Heart left ventricle (tissue), 16 donors: ENCODE data around the gene KDM4B. TPM values are rescaled to one million over a fixed set of nuclear protein-coding genes. Genes with fewer than 3 reads are reported as not detected.

ENCODE experiments used
- ATAC-seq, 4 donors: fragments of 200-7000 bp; cut with Tn5 transposase; one replicate each; pipeline ENCODE4 v1.9.1; 2020 to 2022; ENCODE audit warnings: moderate library complexity in 4 of 4, mild to moderate bottlenecking in 3 of 4, moderate number of reproducible peaks in 1 of 4
- DNase-seq, 5 donors: peaks; one replicate each; pipeline ENCODE4 v3.0.0-alpha.2; 2020
- H3K27ac ChIP-seq, 12 donors: fragments of 200-600 bp; sonication (generic) in 4 of 12; one replicate each; pipeline versions ENCODE4 v1.5.0 to v1.8.0; 2016 to 2022; ENCODE audit warnings: mild to moderate bottlenecking in 2 of 12
- H3K27me3 ChIP-seq, 9 donors: fragments of 200-600 bp; sonication (generic) in 2 of 9; one replicate each; pipeline versions ENCODE4 v1.5.1 to v1.8.0; 2016 to 2022; ENCODE audit warnings: mild to moderate bottlenecking in 3 of 9
- H3K36me3 ChIP-seq, 9 donors: fragments of 200-600 bp; sonication (generic) in 2 of 9; one replicate each; pipeline versions ENCODE4 v1.5.0 to v1.8.0; 2018 to 2022; ENCODE audit warnings: mild to moderate bottlenecking in 2 of 9
- H3K4me1 ChIP-seq, 12 donors: fragments of 200-600 bp; sonication (generic) in 4 of 12; one replicate each; pipeline versions ENCODE4 v1.5.0 to v1.8.0; 2016 to 2022; ENCODE audit warnings: mild to moderate bottlenecking in 3 of 12
- H3K4me3 ChIP-seq, 12 donors: fragments of 200-600 bp; sonication (generic) in 4 of 12; one replicate each; pipeline versions ENCODE4 v1.5.0 to v1.8.0; 2017 to 2022; ENCODE audit warnings: mild to moderate bottlenecking in 9 of 12, moderate library complexity in 4 of 12
- H3K9me3 ChIP-seq, 12 donors: fragments of 200-600 bp; sonication (generic) in 4 of 12; one replicate each; pipeline versions ENCODE4 v1.5.0 to v1.8.0; 2016 to 2022; ENCODE audit warnings: mild to moderate bottlenecking in 1 of 12
- POLR2A ChIP-seq, 2 donors: fragments of 450-650 bp; IDR thresholded peaks; one replicate each; pipeline ENCODE4 v1.6.1; 2017; ENCODE audit warnings: antibody characterized with exemption in 2 of 2, mild to moderate bottlenecking in 2 of 2, moderate library complexity in 2 of 2
- WGBS, 4 donors: extraction: QIAGEN DNeasy Blood & Tissue Kit in 2 of 4; methylation state at CpG; one replicate each; pipeline versions ENCODE4 v1.1.5 to v1.1.7; 2013 to 2018; 5-methylcytosine and 5-hydroxymethylcytosine counted together
- intact Hi-C, 10 donors: fragments of 100-400 bp; cut with DNase I; formaldehyde crosslinking; loops; one replicate each; pipeline versions ENCODE4 v1.11.1 to v1.14.2; 2022
- polyA plus RNA-seq, 2 donors: library from polyadenylated mRNA; stranded (reverse); fragments of 200-250 nt; gene quantifications; one replicate each; pipeline ENCODE4 v1.2.3, GENCODE V29; 2013
- total RNA-seq, 9 donors: library from RNA; depleted of rRNA in 2 of 9; stranded (reverse); fragments of >200 nt in 2 of 9; fragmentation: NEBNext Ultra II Directional in 3 of 9; extraction: Animal tissue kit (Norgen Biotek cat#: 25700) in 3 of 9; gene quantifications; one replicate each; pipeline versions ENCODE4 v1.1.0 to v1.2.4, GENCODE V29; 2016 to 2023
- TF ChIP-seq, protein P1 (sequence below), 12 donors: fragments of 200-600 bp; sonication (generic) in 4 of 12; IDR thresholded peaks; one replicate each; pipeline versions ENCODE4 v1.5.0 to v1.8.0; 2018 to 2022; ENCODE audit warnings: antibody characterized with exemption in 12 of 12, mild to moderate bottlenecking in 5 of 12
- donor health status: ischemic (EF 13 %, LVEDD 7.1; RV severe dilation, severe dysfunction).
- donor health status: healthy with polysubstance abuse.
- donor health status: DM: no; HTN: yes; CAD: no.
- donor health status: DM: no; HTN: no; CAD: no.
- donor health status: ischemic (EF 25% LVEDD 6.9; RV normal size, moderate dysfunction).
- donor health status: ischemic (EF 25% LVEDD 5.7; RV mildly dilated, moderate dysfunction).
- donor health status: healthy.
- donor health status: DM: yes; HTN: yes; CAD: no.
- donor health status: ischemic (EF 35%, LVEDD 5.7; RV mildly dilated, moderate dysfunction).
- donor health status: nonischemic (EF 11% LVEDD 7.7; RV severe dilation, severe dysfunction).
- donor health status: DM: yes; HTN: yes; CAD: no.
- donor health status: PGD.
- donor health status: ischemic (EF 29% LVEDD 5.4; RV normal size, mild dysfunction).
- donor health status: nonischemic (EF 23%, LVEDD 6.1; RV moderate dilation, normal function).

KDM4B gene
- total and polyA plus RNA-seq, 11 donors = 21.5 to 36.5 (median 27.2) TPM

DNA sequence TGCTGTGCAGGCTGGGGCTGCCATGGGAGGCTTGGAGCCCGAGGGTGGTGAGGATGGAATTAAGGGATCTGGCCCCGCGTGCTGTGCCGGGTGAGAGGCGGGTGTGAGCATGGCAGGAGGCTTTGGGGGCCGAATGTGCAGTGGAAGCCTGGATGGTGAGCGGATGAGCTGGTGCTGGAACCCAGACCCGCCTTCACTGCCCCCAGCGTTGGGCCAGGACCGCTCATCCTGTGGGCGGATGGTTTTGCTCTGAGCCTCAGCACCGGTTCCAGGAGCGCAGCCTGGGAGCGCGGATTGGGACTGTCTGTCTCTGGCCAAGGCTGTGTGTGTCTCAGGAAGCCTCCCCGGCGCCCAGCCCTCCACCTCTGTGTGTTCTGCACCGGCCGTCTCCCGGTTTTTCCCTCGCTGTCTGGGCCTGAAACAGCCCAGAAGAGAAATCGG, 16.7 kb downstream of the KDM4B start:
- Histone ChIP-seq H3K36me3 (peaks cover 0 to 9% (median 0%) of the 10 kb centered on the region in 9 donors), H3K9me3 (no peaks in the 10 kb centered on the region), H3K27me3 (no peaks in the 10 kb centered on the region), H3K4me1 (peaks cover 9 to 79% (median 54%) of the 10 kb centered on the region in 12 donors), H3K27ac (no peak overlapping the region), H3K4me3 (no peak overlapping the region)
- 60 to 91% (median 74%) methylated on average over 17 to 22 of the region's 22 CpGs for WGBS, 4 donors
- TF ChIP-seq, protein P1, sequence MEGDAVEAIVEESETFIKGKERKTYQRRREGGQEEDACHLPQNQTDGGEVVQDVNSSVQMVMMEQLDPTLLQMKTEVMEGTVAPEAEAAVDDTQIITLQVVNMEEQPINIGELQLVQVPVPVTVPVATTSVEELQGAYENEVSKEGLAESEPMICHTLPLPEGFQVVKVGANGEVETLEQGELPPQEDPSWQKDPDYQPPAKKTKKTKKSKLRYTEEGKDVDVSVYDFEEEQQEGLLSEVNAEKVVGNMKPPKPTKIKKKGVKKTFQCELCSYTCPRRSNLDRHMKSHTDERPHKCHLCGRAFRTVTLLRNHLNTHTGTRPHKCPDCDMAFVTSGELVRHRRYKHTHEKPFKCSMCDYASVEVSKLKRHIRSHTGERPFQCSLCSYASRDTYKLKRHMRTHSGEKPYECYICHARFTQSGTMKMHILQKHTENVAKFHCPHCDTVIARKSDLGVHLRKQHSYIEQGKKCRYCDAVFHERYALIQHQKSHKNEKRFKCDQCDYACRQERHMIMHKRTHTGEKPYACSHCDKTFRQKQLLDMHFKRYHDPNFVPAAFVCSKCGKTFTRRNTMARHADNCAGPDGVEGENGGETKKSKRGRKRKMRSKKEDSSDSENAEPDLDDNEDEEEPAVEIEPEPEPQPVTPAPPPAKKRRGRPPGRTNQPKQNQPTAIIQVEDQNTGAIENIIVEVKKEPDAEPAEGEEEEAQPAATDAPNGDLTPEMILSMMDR (IDR thresholded peaks at IDR 0.05) = no peak
- TF ChIP-seq POLR2A (IDR thresholded peaks at IDR 0.05) = no peak
- no peak for DNase-seq
- intact Hi-C loops = loop anchor here in 1 of 10 donors (5.0 kb wide), 1 partner anchor 37 kb away; no protein-coding TSS in a partner anchor
- no peak for ATAC-seq

- Histone ChIP-seq H3K4me1 (peaks cover 9 to 79% (median 54%) of the 10 kb centered on the region in 12 donors), H3K9me3 (no peaks in the 10 kb centered on the region), H3K27ac (no peak overlapping the region), H3K27me3 (no peaks in the 10 kb centered on the region), H3K36me3 (peaks cover 0 to 9% (median 0%) of the 10 kb centered on the region in 9 donors), H3K4me3 (no peak overlapping the region)
- DNase-seq (no peak), ATAC-seq (no peak)
- intact Hi-C loops = loop anchor here in 1 of 10 donors (5.0 kb wide), 1 partner anchor 36 kb away; no protein-coding TSS in a partner anchor
- TF ChIP-seq, protein P1 (IDR thresholded peaks at IDR 0.05) = no peak
- TF ChIP-seq POLR2A (IDR thresholded peaks at IDR 0.05) = no peak
- WGBS, 4 donors = 84 to 91% (median 88%) methylated on average over 8 to 19 of the region's 19 CpGs
Measured at GRCh38 chr19:4986056-4986455, 17.1 kb downstream of the KDM4B start.

DNA sequence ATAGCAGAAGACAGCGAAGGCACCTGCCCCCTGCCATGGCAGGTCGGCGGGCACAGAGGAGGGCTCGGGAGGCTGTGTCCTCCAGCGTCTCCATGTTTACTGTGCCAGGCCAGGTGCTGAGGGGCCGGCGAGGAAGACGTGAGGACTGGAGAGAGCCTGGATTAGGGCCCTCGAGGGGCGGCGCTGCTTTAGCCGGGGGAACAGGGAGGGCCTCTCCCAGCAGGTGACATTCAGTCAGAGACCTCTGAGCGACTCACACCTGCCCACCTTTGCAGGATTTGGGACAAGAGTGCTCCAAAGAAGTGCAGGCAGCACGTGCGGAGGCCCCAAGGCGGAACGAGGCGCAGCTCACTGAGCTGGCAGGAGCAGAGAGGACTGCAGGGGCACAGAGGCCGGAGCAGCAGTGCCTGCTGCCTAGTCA, 17.6 kb downstream of the KDM4B start:
- no peaks in the 10 kb centered on the region for H3K27me3 ChIP-seq
- H3K4me1 ChIP-seq = peaks cover 9 to 79% (median 54%) of the 10 kb centered on the region in 12 donors
- H3K36me3 ChIP-seq = peaks cover 0 to 9% (median 0%) of the 10 kb centered on the region in 9 donors
- WGBS, 4 donors = 74 to 87% (median 82%) methylated on average over 14 to 19 of the region's 19 CpGs
- no peak overlapping the region for H3K4me3 ChIP-seq
- ATAC-seq = no peak
- DNase-seq = no peak
- intact Hi-C loops = loop anchor here in 1 of 10 donors (5.0 kb wide), 1 partner anchor 36 kb away; no protein-coding TSS in a partner anchor
- H3K27ac ChIP-seq = no peak overlapping the region
- TF ChIP-seq POLR2A (IDR thresholded peaks at IDR 0.05) = no peak
- TF ChIP-seq, protein P1 (IDR thresholded peaks at IDR 0.05) = no peak
- peaks cover 0 to 4% (median 0%) of the 10 kb centered on the region in 12 donors for H3K9me3 ChIP-seq

DNA sequence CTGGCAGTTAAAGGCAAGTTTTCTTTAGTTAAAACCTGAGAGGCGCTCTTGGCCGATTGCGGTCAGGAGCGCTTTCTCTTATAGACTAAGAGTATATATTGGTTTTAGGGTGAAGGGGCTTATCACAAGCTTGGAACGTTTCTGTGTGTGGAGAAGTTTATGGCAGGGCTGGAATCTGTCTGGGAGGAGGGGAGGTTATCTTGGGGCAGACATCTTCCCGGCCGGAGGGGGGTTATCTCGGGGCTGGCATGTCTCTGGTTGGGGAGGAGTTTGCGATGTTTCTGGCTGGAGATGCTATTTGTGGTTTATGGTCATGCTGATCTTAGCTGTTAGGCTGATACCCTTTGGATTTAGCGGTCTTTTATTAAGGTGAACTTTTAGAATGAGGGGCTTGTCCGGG, 18.3 kb downstream of the KDM4B start:
- ATAC-seq (no peak), DNase-seq (no peak)
- H3K36me3 ChIP-seq = peaks cover 0 to 9% (median 0%) of the 10 kb centered on the region in 9 donors
- no peak overlapping the region for H3K4me3 ChIP-seq
- H3K9me3 ChIP-seq = peaks cover 0 to 11% (median 0%) of the 10 kb centered on the region in 12 donors
- H3K27me3 ChIP-seq = no peaks in the 10 kb centered on the region
- intact Hi-C loops = loop anchor here in 1 of 10 donors (5.0 kb wide), 1 partner anchor 35 kb away; no protein-coding TSS in a partner anchor
- TF ChIP-seq, protein P1 (IDR thresholded peaks at IDR 0.05) = no peak
- no peak for TF ChIP-seq POLR2A (IDR thresholded peaks at IDR 0.05)
- peak overlapping the region in 4 of 12 donors; percentile 13 to 33 (median 22) for H3K27ac ChIP-seq
- peaks cover 9 to 81% (median 54%) of the 10 kb centered on the region in 12 donors for H3K4me1 ChIP-seq
- WGBS, 4 donors = 46 to 54% (median 50%) methylated on average over 11 of the region's 11 CpGs
